M059J (cell line): ENCODE measurements around the gene KRTAP24-1. TPM values are rescaled to one million over a fixed set of nuclear protein-coding genes. Genes with fewer than 3 reads are reported as not detected.

ENCODE experiments used
- DNase-seq: peaks from one replicate; pipeline ENCODE4 v3.0.0-alpha.2; 2012; ENCODE audit warnings: low read depth
- total RNA-seq: library from RNA; depleted of rRNA; stranded (reverse); fragments of >200 nt; shearing (Covaris generic); gene quantifications from 2 replicates; pipeline ENCODE4 v1.2.3, GENCODE V29; 2014; rRNA removed

Gene KRTAP24-1
- total RNA-seq, 1 experiment from 2014 or later = not detected

DNA sequence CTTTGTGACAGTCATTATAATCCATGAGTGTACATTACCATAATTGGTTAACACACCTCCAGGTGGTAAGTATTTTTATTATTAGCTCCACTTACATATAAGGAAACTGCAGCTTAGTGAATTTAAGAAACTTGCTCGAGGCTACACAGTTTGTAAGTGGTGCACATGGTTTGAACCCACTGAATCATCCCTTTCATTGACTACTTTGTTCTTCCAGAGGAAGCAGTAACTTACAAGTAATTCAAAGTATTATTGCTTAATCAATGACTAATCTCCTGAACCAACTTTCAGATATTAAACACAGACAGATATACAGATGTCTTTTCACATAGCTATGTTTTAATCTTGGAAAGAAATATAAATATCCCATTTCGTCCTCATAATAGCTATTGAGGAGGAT, 48.1 kb downstream of the KRTAP24-1 start:
- no peak for DNase-seq

DNA sequence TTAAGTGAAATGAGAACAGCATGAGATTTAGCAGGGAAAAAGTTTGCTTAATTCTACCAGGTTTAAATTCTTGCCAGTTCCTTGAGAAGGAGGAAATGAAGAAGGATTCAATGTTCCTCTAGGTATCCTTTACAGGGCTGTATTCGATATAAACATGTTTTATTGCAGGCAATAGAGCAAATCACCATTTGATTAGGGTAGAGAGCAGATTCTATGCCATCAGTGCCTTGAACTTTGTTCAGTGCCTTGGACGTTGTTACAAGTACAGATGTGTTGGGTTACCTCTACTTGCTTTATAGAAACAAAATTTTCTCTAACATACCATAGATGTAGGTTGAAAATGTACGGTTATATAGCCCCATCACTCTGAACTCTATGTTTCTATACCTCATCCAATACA, 48.7 kb downstream of the KRTAP24-1 start:
- DNase-seq = no peak

DNA sequence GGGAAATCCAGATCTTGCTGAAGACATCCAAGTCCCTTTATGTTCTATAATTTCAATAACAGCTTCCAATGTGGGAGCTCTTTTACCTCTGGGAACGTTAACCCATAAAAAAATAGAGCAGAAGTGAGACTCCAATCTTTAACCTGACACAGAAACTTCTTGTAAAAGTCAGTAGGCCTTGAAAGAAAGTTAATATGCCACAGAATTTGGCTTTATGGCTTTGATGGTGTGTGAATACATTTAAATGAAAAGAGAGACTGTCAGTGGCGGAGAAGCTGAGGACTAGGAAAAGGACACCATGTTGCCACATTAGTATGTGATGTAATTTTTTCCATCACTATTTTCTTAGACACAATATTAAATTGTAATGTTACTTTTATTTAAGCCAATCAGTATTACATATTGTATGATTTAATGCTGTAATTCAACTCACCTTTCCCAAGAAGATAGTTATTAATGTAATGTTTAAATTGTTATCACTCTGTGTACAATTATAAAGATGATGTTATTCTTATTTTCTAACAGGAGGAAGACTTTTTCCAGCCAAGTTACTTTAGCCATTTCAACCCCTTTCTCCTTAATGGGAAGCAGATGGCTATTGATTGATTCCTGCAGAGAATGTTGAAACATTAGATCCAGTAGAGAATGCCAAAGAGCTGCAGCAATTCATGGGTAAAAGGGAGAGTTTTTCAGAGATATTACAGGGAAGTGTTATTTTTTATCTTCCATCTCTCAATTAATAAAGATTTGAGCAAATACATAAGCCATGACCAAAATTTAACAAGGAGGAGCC, 49.3 kb downstream of the KRTAP24-1 start:
- DNase-seq = no peak

DNA sequence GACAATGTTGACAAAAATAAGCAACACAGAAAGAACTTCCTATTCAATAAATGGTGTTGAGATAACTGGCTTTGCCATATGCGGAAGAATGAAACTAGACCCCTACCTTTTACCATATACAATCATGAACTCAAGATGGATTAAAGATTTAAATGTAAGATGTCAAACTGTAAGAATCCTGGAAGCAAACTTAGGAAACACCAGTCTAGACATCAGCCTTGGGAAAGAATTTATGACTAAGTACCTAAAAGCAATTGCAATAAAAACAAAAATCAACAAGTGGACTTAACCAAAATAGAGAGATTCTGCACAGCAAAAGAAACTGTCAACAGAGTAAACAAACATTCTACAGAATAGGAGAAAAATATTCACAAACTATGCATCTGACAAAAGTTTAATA, 50.7 kb downstream of the KRTAP24-1 start:
- DNase-seq = no peak

Other genes with a start within 250 kb of the KRTAP24-1 start
- gene CLDN17, start 116.1 kb downstream of the KRTAP24-1 start, total RNA-seq = not detected in 2 replicates
- gene CLDN8, start 66.9 kb downstream of the KRTAP24-1 start, total RNA-seq = not detected in 2 replicates
- gene KRTAP25-1, start 6.6 kb upstream of the KRTAP24-1 start, total RNA-seq = not detected in 2 replicates
- not detected in 2 replicates for gene KRTAP26-1, start 37.4 kb upstream of the KRTAP24-1 start, total RNA-seq
- gene KRTAP27-1, start 54.7 kb upstream of the KRTAP24-1 start, total RNA-seq = not detected in 2 replicates
- gene KRTAP23-1, start 65.7 kb upstream of the KRTAP24-1 start, total RNA-seq = not detected in 2 replicates
- gene KRTAP13-2, start 89.3 kb upstream of the KRTAP24-1 start, total RNA-seq = not detected in 2 replicates
- not detected in 2 replicates for gene KRTAP13-1, start 113.1 kb upstream of the KRTAP24-1 start, total RNA-seq
- not detected in 2 replicates for gene KRTAP13-3, start 143.0 kb upstream of the KRTAP24-1 start, total RNA-seq
- gene KRTAP13-4, start 147.3 kb upstream of the KRTAP24-1 start, total RNA-seq = not detected in 2 replicates
- not detected in 2 replicates for gene KRTAP15-1, start 157.3 kb upstream of the KRTAP24-1 start, total RNA-seq
- not detected in 2 replicates for gene KRTAP19-1, start 197.4 kb upstream of the KRTAP24-1 start, total RNA-seq
- gene KRTAP19-2, start 204.5 kb upstream of the KRTAP24-1 start, total RNA-seq = not detected in 2 replicates
- gene KRTAP19-3, start 209.1 kb upstream of the KRTAP24-1 start, total RNA-seq = not detected in 2 replicates
- gene KRTAP19-4, start 214.2 kb upstream of the KRTAP24-1 start, total RNA-seq = not detected in 2 replicates
- not detected in 2 replicates for gene KRTAP19-5, start 219.2 kb upstream of the KRTAP24-1 start, total RNA-seq